Heart right ventricle (tissue), 16 donors: Measurements from ENCODE around the gene S100A10. TPM values are rescaled to one million over a fixed set of nuclear protein-coding genes. Genes with fewer than 3 reads are reported as not detected.

Experiments used
- ATAC-seq, 8 donors: fragments of 200-7000 bp; cut with Tn5 transposase; one replicate each; pipeline ENCODE4 v1.9.1; 2020; ENCODE audit warnings: mild to moderate bottlenecking in 8 of 8, moderate library complexity in 8 of 8, moderate number of reproducible peaks in 1 of 8
- DNase-seq, 2 donors: peaks; one replicate each; pipeline ENCODE4 v3.0.0-alpha.2; 2020
- H3K27ac ChIP-seq, 10 donors: fragments of 200-600 bp; sonication (generic) in 2 of 10; one replicate each; pipeline versions ENCODE4 v1.5.0 to v1.8.0; 2020 to 2022; ENCODE audit warnings: mild to moderate bottlenecking in 3 of 10
- H3K27me3 ChIP-seq, 7 donors: fragments of 200-600 bp; one replicate each; pipeline ENCODE4 v1.8.0; 2021 to 2022; ENCODE audit warnings: mild to moderate bottlenecking in 2 of 7
- H3K36me3 ChIP-seq, 9 donors: fragments of 200-600 bp; sonication (generic) in 1 of 9; one replicate each; pipeline versions ENCODE4 v1.5.0 to v1.8.0; 2020 to 2022; ENCODE audit warnings: mild to moderate bottlenecking in 2 of 9
- H3K4me1 ChIP-seq, 9 donors: fragments of 200-600 bp; sonication (generic) in 1 of 9; one replicate each; pipeline versions ENCODE4 v1.5.0 to v1.8.0; 2020 to 2022; ENCODE audit warnings: mild to moderate bottlenecking in 4 of 9
- H3K4me3 ChIP-seq, 10 donors: fragments of 200-600 bp; sonication (generic) in 2 of 10; one replicate each; pipeline versions ENCODE4 v1.5.0 to v1.8.0; 2020 to 2022; ENCODE audit warnings: mild to moderate bottlenecking in 7 of 10, moderate library complexity in 2 of 10
- H3K9me3 ChIP-seq, 11 donors: fragments of 200-600 bp in 10 of 11; sonication (generic) in 2 of 11; one replicate each; pipeline versions ENCODE4 v1.5.0 to v1.8.0; 2013 to 2022; ENCODE audit warnings: mild to moderate bottlenecking in 2 of 11, control low read depth in 1 of 11, moderate library complexity in 1 of 11
- WGBS, 2 donors: extraction: QIAGEN DNeasy Blood & Tissue Kit; methylation state at CpG; one replicate each; pipeline ENCODE4 v1.1.7; 2013; ENCODE audit warnings: inconsistent platforms in 1 of 2; 5-methylcytosine and 5-hydroxymethylcytosine counted together
- intact Hi-C, 10 donors: fragments of 100-400 bp; cut with DNase I; formaldehyde crosslinking; loops; one replicate each; pipeline versions ENCODE4 v1.11.1 to v1.14.2; 2022
- polyA plus RNA-seq, 2 donors: library from polyadenylated mRNA; stranded (reverse); fragments of 200-250 nt; gene quantifications; one replicate each; pipeline ENCODE4 v1.2.3, GENCODE V29; 2013
- total RNA-seq, 10 donors: library from RNA; stranded (reverse); fragmentation: NEBNext Ultra II Directional in 3 of 10; extraction: Animal tissue kit (Norgen Biotek cat#: 25700) in 3 of 10; gene quantifications; one replicate each; pipeline versions ENCODE4 v1.2.1 to v1.2.4, GENCODE V29; 2021 to 2023
- TF ChIP-seq, protein P1 (sequence below), 9 donors: fragments of 200-600 bp; sonication (generic) in 2 of 9; IDR thresholded peaks; one replicate each; pipeline versions ENCODE4 v1.5.0 to v1.8.0; 2021 to 2022; ENCODE audit warnings: antibody characterized with exemption in 9 of 9, mild to moderate bottlenecking in 5 of 9, moderate library complexity in 1 of 9
- donor health status: Arrhythmogenic right ventricular cardiomyopathy.
- donor health status: ischemic (EF 13 %, LVEDD 7.1; RV severe dilation, severe dysfunction).
- donor health status: healthy with polysubstance abuse.
- donor health status: DM: no; HTN: yes; CAD: no.
- donor health status: DM: no; HTN: no; CAD: no.
- donor health status: ischemic (EF 25% LVEDD 6.9; RV normal size, moderate dysfunction).
- donor health status: ischemic (EF 25% LVEDD 5.7; RV mildly dilated, moderate dysfunction).
- donor health status: healthy.
- donor health status: DM: yes; HTN: yes; CAD: no.
- donor health status: Ischemic cardiomyopathy.
- donor health status: ischemic (EF 35%, LVEDD 5.7; RV mildly dilated, moderate dysfunction).
- donor health status: nonischemic (EF 11% LVEDD 7.7; RV severe dilation, severe dysfunction).
- donor health status: DM: yes; HTN: yes; CAD: no.
- donor health status: PGD.
- donor health status: ischemic (EF 29% LVEDD 5.4; RV normal size, mild dysfunction).
- donor health status: nonischemic (EF 23%, LVEDD 6.1; RV moderate dilation, normal function).

S100A10 gene
- total and polyA plus RNA-seq, 12 donors, result 71.3 to 519 (median 245) TPM

DNA sequence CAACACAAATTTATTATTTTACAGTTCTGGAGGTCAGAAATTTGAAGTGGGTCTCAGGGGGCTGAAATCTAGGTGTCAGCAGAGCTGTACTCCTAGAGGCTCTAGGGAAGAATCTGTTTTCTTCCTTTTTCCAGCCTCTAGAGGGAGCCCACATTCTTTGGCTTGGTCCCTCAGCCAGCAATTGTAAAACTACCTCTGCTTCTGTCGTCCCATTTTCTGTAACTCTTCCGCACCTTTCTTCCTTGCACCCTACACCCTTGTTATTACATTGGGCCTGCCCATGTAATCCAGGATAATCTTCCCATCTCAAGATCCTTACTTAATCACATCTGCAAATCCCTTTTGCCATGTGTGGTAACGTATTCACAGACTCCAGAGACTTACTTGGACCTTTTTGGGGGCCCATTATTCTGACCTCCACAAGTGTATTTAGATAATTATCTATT lies 59.6 kb downstream of the S100A10 start:
- Histone ChIP-seq H3K27me3 (no peaks in the 10 kb centered on the region), H3K9me3 (no peaks in the 10 kb centered on the region), H3K27ac (no peak overlapping the region), H3K4me1 (peaks cover 0 to 4% (median 0%) of the 10 kb centered on the region in 9 donors), H3K36me3 (no peaks in the 10 kb centered on the region), H3K4me3 (no peak overlapping the region)
- WGBS, 2 donors, result 27 to 29% methylated on average over 3 of the region's 3 CpGs
- ATAC-seq (peak; percentile 78 to 92 (median 89)), DNase-seq (peak in 1 of 2 donors; percentile 55)
- TF ChIP-seq, protein P1, sequence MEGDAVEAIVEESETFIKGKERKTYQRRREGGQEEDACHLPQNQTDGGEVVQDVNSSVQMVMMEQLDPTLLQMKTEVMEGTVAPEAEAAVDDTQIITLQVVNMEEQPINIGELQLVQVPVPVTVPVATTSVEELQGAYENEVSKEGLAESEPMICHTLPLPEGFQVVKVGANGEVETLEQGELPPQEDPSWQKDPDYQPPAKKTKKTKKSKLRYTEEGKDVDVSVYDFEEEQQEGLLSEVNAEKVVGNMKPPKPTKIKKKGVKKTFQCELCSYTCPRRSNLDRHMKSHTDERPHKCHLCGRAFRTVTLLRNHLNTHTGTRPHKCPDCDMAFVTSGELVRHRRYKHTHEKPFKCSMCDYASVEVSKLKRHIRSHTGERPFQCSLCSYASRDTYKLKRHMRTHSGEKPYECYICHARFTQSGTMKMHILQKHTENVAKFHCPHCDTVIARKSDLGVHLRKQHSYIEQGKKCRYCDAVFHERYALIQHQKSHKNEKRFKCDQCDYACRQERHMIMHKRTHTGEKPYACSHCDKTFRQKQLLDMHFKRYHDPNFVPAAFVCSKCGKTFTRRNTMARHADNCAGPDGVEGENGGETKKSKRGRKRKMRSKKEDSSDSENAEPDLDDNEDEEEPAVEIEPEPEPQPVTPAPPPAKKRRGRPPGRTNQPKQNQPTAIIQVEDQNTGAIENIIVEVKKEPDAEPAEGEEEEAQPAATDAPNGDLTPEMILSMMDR (IDR thresholded peaks at IDR 0.05), result peak; percentile 83 to 96 (median 87)
- intact Hi-C loops, result loop anchor here in 9 of 10 donors (1.0 to 5.0 kb wide), 8 partner anchors 31 to 67 kb away; no protein-coding TSS in a partner anchor

Other genes starting within 250 kb of the S100A10 start
- gene MRPL9, start 230.4 kb downstream of the S100A10 start, total RNA-seq, result 10 to 100 TPM; 39.9 to 53.4 (median 46.4) TPM
- 10 to 100 TPM; 55.2 to 57.7 TPM for gene MRPL9, start 230.4 kb downstream of the S100A10 start, polyA plus RNA-seq
- gene TDRKH, start 203.4 kb downstream of the S100A10 start, total RNA-seq, result 1 to 10 TPM; 3.4 to 7.6 (median 5.1) TPM
- gene TDRKH, start 203.4 kb downstream of the S100A10 start, polyA plus RNA-seq, result 1 to 10 TPM; 3.6 to 4.9 TPM
- 1 to 10 TPM in 3 of 10 donors, under 1 TPM in 7; 0.17 to 2.7 (median 0.71) TPM for gene LINGO4, start 188.4 kb downstream of the S100A10 start, total RNA-seq
- under 1 TPM; 0.10 to 0.51 TPM for gene LINGO4, start 188.4 kb downstream of the S100A10 start, polyA plus RNA-seq
- 10 to 100 TPM in 8 of 10 donors, 1 to 10 TPM in 2; 5.9 to 21.0 (median 15.3) TPM for gene RORC, start 162.1 kb downstream of the S100A10 start, total RNA-seq
- 10 to 100 TPM in 1 of 2 donors, 1 to 10 TPM in 1; 4.0 to 12.2 TPM for gene RORC, start 162.1 kb downstream of the S100A10 start, polyA plus RNA-seq
- not detected for gene C2CD4D, start 154.0 kb downstream of the S100A10 start, total RNA-seq
- gene C2CD4D, start 154.0 kb downstream of the S100A10 start, polyA plus RNA-seq, result under 1 TPM in 1 of 2 donors, not detected in 1; 0.04 TPM
- under 1 TPM in 1 of 10 donors, not detected in 9; 0.25 TPM for gene THEM5, start 140.1 kb downstream of the S100A10 start, total RNA-seq
- not detected for gene THEM5, start 140.1 kb downstream of the S100A10 start, polyA plus RNA-seq
- gene THEM4, start 84.3 kb downstream of the S100A10 start, total RNA-seq, result 10 to 100 TPM; 14.5 to 18.6 (median 16.2) TPM
- gene THEM4, start 84.3 kb downstream of the S100A10 start, polyA plus RNA-seq, result 10 to 100 TPM; 13.9 to 32.5 TPM
- gene S100A11, start 43.1 kb upstream of the S100A10 start, total RNA-seq, result 100 to 1,000 TPM in 2 of 10 donors, 10 to 100 TPM in 8; 41.4 to 215 (median 51.6) TPM
- gene S100A11, start 43.1 kb upstream of the S100A10 start, polyA plus RNA-seq, result 100 to 1,000 TPM; 477 to 593 TPM
- gene TCHHL1, start 95.2 kb upstream of the S100A10 start, total RNA-seq, result not detected
- not detected for gene TCHHL1, start 95.2 kb upstream of the S100A10 start, polyA plus RNA-seq
- gene TCHH, start 121.6 kb upstream of the S100A10 start, total RNA-seq, result under 1 TPM in 2 of 10 donors, not detected in 8; 0.05 to 0.07 TPM
- under 1 TPM in 1 of 2 donors, not detected in 1; 0.01 TPM for gene TCHH, start 121.6 kb upstream of the S100A10 start, polyA plus RNA-seq
- gene RPTN, start 165.4 kb upstream of the S100A10 start, total RNA-seq, result not detected
- gene RPTN, start 165.4 kb upstream of the S100A10 start, polyA plus RNA-seq, result not detected
- not detected for gene HRNR, start 230.3 kb upstream of the S100A10 start, total RNA-seq
- gene HRNR, start 230.3 kb upstream of the S100A10 start, polyA plus RNA-seq, result under 1 TPM in 1 of 2 donors, not detected in 1; 0.07 TPM